Upper lobe of left lung (tissue), 6 donors: Measurements from ENCODE around the gene PFDN2. TPM values are rescaled to one million over a fixed set of nuclear protein-coding genes. Genes with fewer than 3 reads are reported as not detected.
A peak's percentile ranks its signal among the peaks of the same experiment; 100 is the strongest.

Experiments used
- ATAC-seq, 2 donors: fragments of 200-7000 bp; cut with Tn5 transposase; one replicate each; pipeline ENCODE4 v1.9.1; 2022; ENCODE audit warnings: mild to moderate bottlenecking in 2 of 2, moderate library complexity in 2 of 2; ENCODE audit not compliant: low FRiP score in 2 of 2
- DNase-seq, 2 donors: peaks; one replicate each; pipeline ENCODE4 v3.0.0-alpha.2; 2019 to 2020
- H3K27ac ChIP-seq, 4 donors: fragments of 200-600 bp; sonication (generic); one replicate each; pipeline ENCODE4 v1.5.1; 2016 to 2019
- H3K27me3 ChIP-seq, 4 donors: fragments of 200-600 bp; sonication (generic); one replicate each; pipeline ENCODE4 v1.5.1; 2017 to 2019
- H3K36me3 ChIP-seq, 4 donors: fragments of 200-600 bp; sonication (generic); one replicate each; pipeline ENCODE4 v1.5.1; 2016 to 2019
- H3K4me1 ChIP-seq, 4 donors: fragments of 200-600 bp; sonication (generic); one replicate each; pipeline ENCODE4 v1.5.1; 2018 to 2019
- H3K4me3 ChIP-seq, 4 donors: fragments of 200-600 bp; sonication (generic); one replicate each; pipeline ENCODE4 v1.5.1; 2017 to 2019; ENCODE audit warnings: mild to moderate bottlenecking in 2 of 4, moderate library complexity in 1 of 4
- H3K9me3 ChIP-seq, 4 donors: fragments of 200-600 bp; sonication (generic); one replicate each; pipeline ENCODE4 v1.5.1; 2018 to 2019
- EP300 ChIP-seq, 4 donors: sonication (generic); formaldehyde crosslinking; IDR thresholded peaks; one replicate each; pipeline ENCODE4 v1.5.1; 2017; ENCODE audit warnings: antibody characterized with exemption in 4 of 4, control low read depth in 2 of 4
- POLR2A ChIP-seq, 4 donors: fragments of 450-650 bp; IDR thresholded peaks; one replicate each; pipeline ENCODE4 v1.5.1; 2016 to 2017; ENCODE audit warnings: antibody characterized with exemption in 4 of 4, mild to moderate bottlenecking in 2 of 4
- POLR2AphosphoS5 ChIP-seq, 2 donors: sonication (generic); formaldehyde crosslinking; IDR thresholded peaks; one replicate each; pipeline ENCODE4 v1.5.1; 2017; ENCODE audit warnings: antibody characterized with exemption in 2 of 2
- WGBS, 2 donors: methylation state at CpG; one replicate each; pipeline ENCODE4 v1.1.5; 2017 to 2018; 5-methylcytosine and 5-hydroxymethylcytosine counted together
- total RNA-seq, 6 donors: library from RNA; depleted of rRNA in 4 of 6; stranded (reverse); fragments of >200 nt in 4 of 6; gene quantifications; one replicate each; pipeline versions ENCODE4 v1.1.0 to v1.2.1, GENCODE V29; 2016 to 2021
- TF ChIP-seq, protein P1 (sequence below), 6 experiments: fragments of 450-650 bp in 4 of 6; fragments of 200-600 bp in 2 of 6; sonication (generic) in 2 of 6; IDR thresholded peaks; one replicate each; pipeline ENCODE4 v1.5.1; 2016 to 2019; ENCODE audit warnings: antibody characterized with exemption in 6 of 6
- donor health status: DM: no; HTN: no; CAD: no; lungs with moderate emphysema.
- donor health status: DM: no; HTN: yes; CAD: no; lungs with severe emphysema.

Gene PFDN2
- total RNA-seq, 6 donors from 2014 or later, result 17.8 to 55.9 (median 41.4) TPM

DNA sequence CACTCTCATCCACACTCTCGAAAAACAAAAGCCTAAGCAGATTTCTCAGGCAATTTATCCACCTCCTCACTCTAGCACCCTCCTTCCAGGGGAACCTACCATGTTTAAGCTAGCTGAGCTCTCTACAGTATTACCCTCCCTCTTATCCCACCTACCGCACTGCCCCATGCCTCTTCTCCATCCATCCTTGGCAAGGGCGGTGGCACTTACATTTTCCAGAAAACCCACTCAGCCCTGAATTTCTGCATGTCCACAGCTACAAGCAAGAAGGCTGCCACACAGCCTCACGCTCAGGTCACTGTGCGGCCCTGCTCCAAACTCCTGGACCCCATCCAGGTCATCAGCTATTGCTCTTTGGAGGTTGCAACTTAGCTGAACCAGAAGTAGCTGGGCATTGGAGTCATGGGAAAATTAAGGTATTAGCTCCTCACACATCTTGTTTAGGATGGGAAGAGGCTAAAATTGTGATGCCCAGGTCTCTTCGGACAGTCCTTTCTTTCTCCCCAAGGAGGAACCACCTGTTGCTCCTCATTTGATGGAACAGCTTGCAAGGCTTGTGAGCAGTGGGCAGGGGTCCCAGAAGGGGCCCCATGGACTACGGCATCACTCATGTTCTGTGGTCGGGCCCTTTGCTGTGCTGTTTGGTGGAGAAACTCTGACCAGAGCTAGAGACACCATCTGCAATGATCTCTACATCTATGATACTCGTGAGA, 18.6 kb downstream of the PFDN2 start:
- H3K27ac ChIP-seq, result no peak overlapping the region
- H3K4me3 ChIP-seq, result peak overlapping the region in 3 of 4 donors; percentile 59 to 74 (median 73)
- H3K27me3 ChIP-seq, result no peaks in the 10 kb centered on the region
- TF ChIP-seq POLR2AphosphoS5 (IDR thresholded peaks at IDR 0.05) (no peak), EP300 (IDR thresholded peaks at IDR 0.05) (no peak), POLR2A (IDR thresholded peaks at IDR 0.05) (no peak)
- TF ChIP-seq, protein P1, sequence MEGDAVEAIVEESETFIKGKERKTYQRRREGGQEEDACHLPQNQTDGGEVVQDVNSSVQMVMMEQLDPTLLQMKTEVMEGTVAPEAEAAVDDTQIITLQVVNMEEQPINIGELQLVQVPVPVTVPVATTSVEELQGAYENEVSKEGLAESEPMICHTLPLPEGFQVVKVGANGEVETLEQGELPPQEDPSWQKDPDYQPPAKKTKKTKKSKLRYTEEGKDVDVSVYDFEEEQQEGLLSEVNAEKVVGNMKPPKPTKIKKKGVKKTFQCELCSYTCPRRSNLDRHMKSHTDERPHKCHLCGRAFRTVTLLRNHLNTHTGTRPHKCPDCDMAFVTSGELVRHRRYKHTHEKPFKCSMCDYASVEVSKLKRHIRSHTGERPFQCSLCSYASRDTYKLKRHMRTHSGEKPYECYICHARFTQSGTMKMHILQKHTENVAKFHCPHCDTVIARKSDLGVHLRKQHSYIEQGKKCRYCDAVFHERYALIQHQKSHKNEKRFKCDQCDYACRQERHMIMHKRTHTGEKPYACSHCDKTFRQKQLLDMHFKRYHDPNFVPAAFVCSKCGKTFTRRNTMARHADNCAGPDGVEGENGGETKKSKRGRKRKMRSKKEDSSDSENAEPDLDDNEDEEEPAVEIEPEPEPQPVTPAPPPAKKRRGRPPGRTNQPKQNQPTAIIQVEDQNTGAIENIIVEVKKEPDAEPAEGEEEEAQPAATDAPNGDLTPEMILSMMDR (IDR thresholded peaks at IDR 0.05), result no peak
- DNase-seq (no peak), ATAC-seq (no peak)
- peaks cover 5 to 24% (median 11%) of the 10 kb centered on the region in 4 donors for H3K36me3 ChIP-seq
- H3K9me3 ChIP-seq, result no peaks in the 10 kb centered on the region
- 82 to 86% methylated on average over 9 of the region's 9 CpGs for WGBS, 2 donors
- H3K4me1 ChIP-seq, result peaks cover 19 to 30% (median 23%) of the 10 kb centered on the region in 4 donors

DNA sequence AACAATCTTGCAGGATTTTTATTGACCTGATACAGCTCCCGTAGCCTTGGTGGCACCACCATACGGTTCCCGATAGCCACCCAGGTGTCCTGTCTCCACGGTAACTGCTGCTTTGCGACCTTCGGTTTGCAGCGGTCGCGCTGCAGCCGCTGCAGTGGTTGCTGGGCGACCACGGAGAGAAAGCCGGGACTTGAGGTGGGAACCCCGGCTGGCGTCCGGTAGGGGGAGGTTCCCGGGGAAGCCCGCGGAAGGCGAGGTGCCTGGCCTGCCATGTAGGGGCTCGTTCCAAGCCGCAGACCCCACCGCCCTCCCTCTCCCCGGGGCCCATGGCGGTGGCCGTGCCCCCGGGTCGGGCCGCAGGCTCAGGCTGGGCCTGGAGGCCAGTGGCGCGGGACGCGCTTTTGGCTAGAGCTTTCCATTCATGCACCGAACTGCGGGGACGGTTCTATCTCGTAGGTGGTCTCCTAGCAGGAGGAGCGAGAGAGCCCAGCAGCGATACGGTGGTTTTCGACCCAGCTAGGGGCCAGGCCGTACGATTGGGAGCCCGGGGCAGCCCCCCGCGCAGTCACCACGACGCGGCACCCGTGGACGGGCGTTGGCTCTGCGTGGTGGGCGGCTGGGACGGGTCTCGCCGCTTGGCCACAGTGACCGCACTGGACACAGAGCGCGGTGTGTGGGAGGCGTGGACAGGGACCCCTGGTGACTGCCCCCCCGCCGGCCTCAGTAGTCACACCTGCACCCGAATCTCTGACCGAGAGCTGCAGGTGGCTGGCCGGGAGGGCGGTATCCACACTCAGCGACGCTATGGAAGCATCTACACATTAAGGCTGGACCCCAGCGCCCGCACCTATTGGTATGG, 19.4 kb downstream of the PFDN2 start, which contains the start of gene KLHDC9:
Gene KLHDC9, plus strand, starts transcription at position 152 of the 859 bp plus-strand sequence. Its CDS starts 175 bp downstream, at position 327.
- Histone ChIP-seq H3K9me3 (no peaks in the 10 kb centered on the region), H3K27ac (peak within 1 kb of the TSS; percentile 30 to 79 (median 45)), H3K4me3 (peak within 1 kb of the TSS; percentile 59 to 74 (median 67)), H3K27me3 (no peaks in the 10 kb centered on the region), H3K36me3 (peaks cover 5 to 24% (median 11%) of the 10 kb centered on the region in 4 donors), H3K4me1 (peaks cover 19 to 30% (median 23%) of the 10 kb centered on the region in 4 donors)
- 12 to 16% methylated on average over 18 to 48 of the region's 71 CpGs for WGBS, 2 donors
- peak; percentile 91 to 93 for DNase-seq
- no peak for TF ChIP-seq EP300 (IDR thresholded peaks at IDR 0.05)
- TF ChIP-seq, protein P1 (IDR thresholded peaks at IDR 0.05), result peak in 4 of 6 experiments; percentile 7 to 41 (median 30)
- peak in 1 of 2 donors; percentile 24 for TF ChIP-seq POLR2AphosphoS5 (IDR thresholded peaks at IDR 0.05)
- peak in 1 of 4 donors; percentile 37 for TF ChIP-seq POLR2A (IDR thresholded peaks at IDR 0.05)
- ATAC-seq, result peak; percentile 64 to 89

DNA sequence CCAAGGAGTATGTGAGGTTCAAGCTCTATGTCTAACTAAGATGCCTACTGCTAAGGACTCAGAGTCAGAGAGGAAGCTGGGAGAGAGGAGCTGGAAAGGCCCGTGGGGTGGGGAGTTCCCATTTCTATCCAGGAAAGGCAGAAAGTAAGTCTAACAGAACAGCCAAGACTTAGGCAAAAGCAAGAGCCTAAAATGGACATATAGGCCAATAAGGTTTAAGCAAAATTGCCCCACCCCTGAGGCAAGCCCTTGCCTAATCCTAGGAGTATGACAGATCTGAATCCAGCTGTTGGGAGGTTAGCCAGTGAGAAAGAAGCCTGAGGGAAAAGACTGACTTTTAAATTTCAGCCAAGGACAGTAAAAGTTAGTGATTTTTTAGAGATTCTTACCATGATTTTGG, 21.3 kb downstream of the PFDN2 start:
- Histone ChIP-seq H3K36me3 (peaks cover 0 to 14% (median 6%) of the 10 kb centered on the region in 4 donors), H3K27me3 (no peaks in the 10 kb centered on the region), H3K4me3 (no peak overlapping the region), H3K27ac (peak overlapping the region in 3 of 4 donors; percentile 38 to 79 (median 52)), H3K9me3 (no peaks in the 10 kb centered on the region), H3K4me1 (peaks cover 21 to 30% (median 26%) of the 10 kb centered on the region in 4 donors)
- peak in 1 of 2 donors; percentile 84 for ATAC-seq
- WGBS, 2 donors, result 17 to 18% methylated on average over 1 of the region's 1 CpG
- TF ChIP-seq POLR2AphosphoS5 (IDR thresholded peaks at IDR 0.05) (peak; percentile 31 to 42), POLR2A (IDR thresholded peaks at IDR 0.05) (no peak), EP300 (IDR thresholded peaks at IDR 0.05) (no peak)
- TF ChIP-seq, protein P1 (IDR thresholded peaks at IDR 0.05), result no peak
- DNase-seq, result no peak

DNA sequence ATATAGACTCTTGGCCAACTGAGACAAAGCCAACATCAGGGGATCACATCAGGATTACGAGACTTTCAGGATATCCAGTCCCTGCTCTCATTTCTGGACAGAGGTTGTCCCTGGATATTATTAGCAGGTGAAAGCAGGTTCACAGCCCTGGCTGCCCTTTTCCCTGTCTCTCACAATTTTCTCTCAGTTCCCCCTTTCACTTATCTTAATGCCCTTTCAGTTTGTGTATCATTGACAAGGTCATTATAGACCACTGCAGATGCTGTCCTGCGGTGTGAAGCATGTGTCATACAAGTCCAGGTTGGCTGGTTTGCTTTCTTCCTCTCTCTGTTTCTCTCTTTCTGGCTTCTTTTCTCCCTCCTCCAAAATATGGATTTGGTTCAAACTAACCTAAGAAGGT, 21.8 kb downstream of the PFDN2 start:
- peak overlapping the region in 3 of 4 donors; percentile 29 to 79 (median 35) for H3K27ac ChIP-seq
- H3K9me3 ChIP-seq, result no peaks in the 10 kb centered on the region
- H3K27me3 ChIP-seq, result no peaks in the 10 kb centered on the region
- H3K4me1 ChIP-seq, result peaks cover 21 to 30% (median 26%) of the 10 kb centered on the region in 4 donors
- H3K36me3 ChIP-seq, result peaks cover 0 to 9% (median 2%) of the 10 kb centered on the region in 4 donors
- TF ChIP-seq, protein P1 (IDR thresholded peaks at IDR 0.05), result no peak
- TF ChIP-seq EP300 (IDR thresholded peaks at IDR 0.05), result no peak
- no peak for TF ChIP-seq POLR2A (IDR thresholded peaks at IDR 0.05)
- no peak for TF ChIP-seq POLR2AphosphoS5 (IDR thresholded peaks at IDR 0.05)
- no peak overlapping the region for H3K4me3 ChIP-seq
- ATAC-seq, result no peak
- no peak for DNase-seq
- 94 to 100% methylated on average over 2 of the region's 2 CpGs for WGBS, 2 donors
